Neuronal stem cell (in vitro differentiated cells): ENCODE measurements around the gene BTBD2.

ENCODE experiments used
- DNase-seq: peaks from one replicate; pipeline ENCODE4 v3.0.0-alpha.2; 2013; ENCODE audit warnings: low spot score
- H2AFZ ChIP-seq: one replicate; pipeline ENCODE4 v1.6.1; 2013; ENCODE audit warnings: mild to moderate bottlenecking, low read length, inconsistent platforms
- H2AK5ac ChIP-seq: 2 replicates; pipeline ENCODE4 v1.6.1; 2013; ENCODE audit warnings: low read depth, mild to moderate bottlenecking, inconsistent platforms, low read length, moderate library complexity, mixed read lengths
- H2BK120ac ChIP-seq: 2 replicates; pipeline ENCODE4 v1.6.1; 2013; ENCODE audit warnings: low read depth, mild to moderate bottlenecking, inconsistent platforms, low read length, moderate library complexity, mixed read lengths
- H2BK12ac ChIP-seq: one replicate; pipeline ENCODE4 v1.6.1; 2013; ENCODE audit warnings: low read length, inconsistent platforms
- H2BK15ac ChIP-seq: 2 replicates; pipeline ENCODE4 v1.6.1; 2013; ENCODE audit warnings: mild to moderate bottlenecking, low read length, inconsistent platforms, mixed read lengths
- H2BK5ac ChIP-seq: one replicate; pipeline ENCODE4 v1.6.1; 2013; ENCODE audit warnings: inconsistent platforms, mild to moderate bottlenecking, low read length, moderate library complexity
- H3K14ac ChIP-seq: one replicate; pipeline ENCODE4 v1.6.1; 2013; ENCODE audit warnings: low read length, inconsistent platforms
- H3K18ac ChIP-seq: 2 replicates; pipeline ENCODE4 v1.6.1; 2013; ENCODE audit warnings: low read length, inconsistent platforms
- H3K23ac ChIP-seq: 2 replicates; pipeline ENCODE4 v1.6.1; 2013; ENCODE audit warnings: low read depth, mild to moderate bottlenecking, mixed read lengths, low read length, inconsistent platforms; ENCODE audit not compliant: poor library complexity
- H3K27ac ChIP-seq: replicated peaks from 3 replicates; pipeline ENCODE4 v1.5.1; 2013; ENCODE audit warnings: low read length, inconsistent platforms
- H3K27me3 ChIP-seq, 3 experiments: 2 replicates each; pipeline ENCODE4 v1.6.1; 2013; ENCODE audit warnings: low read length in 3 of 3, mild to moderate bottlenecking in 2 of 3, inconsistent platforms in 1 of 3, low read depth in 1 of 3, mixed read lengths in 1 of 3, moderate library complexity in 1 of 3; ENCODE audit not compliant: control insufficient read depth in 3 of 3, insufficient read depth in 3 of 3
- H3K36me3 ChIP-seq, 2 donors: replicated peaks in 1 of 2; 2 replicates each; pipeline ENCODE4 v1.6.1; 2013; ENCODE audit warnings: low read length in 2 of 2; ENCODE audit not compliant: control insufficient read depth in 2 of 2, insufficient read depth in 2 of 2
- H3K4ac ChIP-seq: 2 replicates; pipeline ENCODE4 v1.6.1; 2013; ENCODE audit warnings: inconsistent platforms, mild to moderate bottlenecking, low read length, moderate library complexity
- H3K4me1 ChIP-seq, 2 donors: 1 replicate in 1 of 2; 2 replicates in 1 of 2; pipeline ENCODE4 v1.6.1; 2013; ENCODE audit warnings: low read length in 2 of 2, low read depth in 1 of 2; ENCODE audit not compliant: control insufficient read depth in 2 of 2, insufficient read depth in 1 of 2
- H3K4me2 ChIP-seq: one replicate; pipeline ENCODE4 v1.6.1; 2013; ENCODE audit warnings: mild to moderate bottlenecking, low read length, inconsistent platforms; ENCODE audit not compliant: insufficient read depth, poor library complexity, severe bottlenecking
- H3K4me3 ChIP-seq, 2 donors: 2 replicates each; pipeline ENCODE4 v1.5.1; 2013; ENCODE audit warnings: low read length in 2 of 2, mild to moderate bottlenecking in 2 of 2, inconsistent platforms in 1 of 2, moderate library complexity in 1 of 2
- H3K79me1 ChIP-seq: one replicate; pipeline ENCODE4 v1.6.1; 2013; ENCODE audit warnings: low read depth, mild to moderate bottlenecking, inconsistent platforms, low read length, moderate library complexity
- H3K9ac ChIP-seq: one replicate; pipeline ENCODE4 v1.6.1; 2013; ENCODE audit warnings: mild to moderate bottlenecking, low read depth, low read length, inconsistent platforms; ENCODE audit not compliant: poor library complexity
- H3K9me3 ChIP-seq, 2 donors: replicated peaks in 1 of 2; 2 replicates each; pipeline versions ENCODE3 to v1.6.1; 2013; ENCODE audit warnings: low read length in 2 of 2, mild to moderate bottlenecking in 2 of 2, inconsistent platforms in 1 of 2, low read depth in 1 of 2, mixed read lengths in 1 of 2, moderate library complexity in 1 of 2; ENCODE audit not compliant: control insufficient read depth in 2 of 2, insufficient read depth in 1 of 2
- H4K8ac ChIP-seq: one replicate; pipeline ENCODE4 v1.6.1; 2013; ENCODE audit warnings: low read depth, mild to moderate bottlenecking, inconsistent platforms, low read length, moderate library complexity
- H4K91ac ChIP-seq: one replicate; pipeline ENCODE4 v1.6.1; 2013; ENCODE audit warnings: low read length, low read depth, mild to moderate bottlenecking, inconsistent platforms; ENCODE audit not compliant: poor library complexity
- WGBS, 2 donors: extraction: QIAGEN DNeasy Blood & Tissue Kit; methylation state at CpG; one replicate each; pipeline ENCODE4 v1.1.7; 2013; ENCODE audit warnings: missing lambda C conversion rate in 2 of 2, mixed read lengths in 1 of 2; ENCODE audit not compliant: insufficient read length in 2 of 2, insufficient replicate concordance in 1 of 2; ENCODE audit errors: extremely low coverage in 2 of 2; 5-methylcytosine and 5-hydroxymethylcytosine counted together

Gene BTBD2

DNA sequence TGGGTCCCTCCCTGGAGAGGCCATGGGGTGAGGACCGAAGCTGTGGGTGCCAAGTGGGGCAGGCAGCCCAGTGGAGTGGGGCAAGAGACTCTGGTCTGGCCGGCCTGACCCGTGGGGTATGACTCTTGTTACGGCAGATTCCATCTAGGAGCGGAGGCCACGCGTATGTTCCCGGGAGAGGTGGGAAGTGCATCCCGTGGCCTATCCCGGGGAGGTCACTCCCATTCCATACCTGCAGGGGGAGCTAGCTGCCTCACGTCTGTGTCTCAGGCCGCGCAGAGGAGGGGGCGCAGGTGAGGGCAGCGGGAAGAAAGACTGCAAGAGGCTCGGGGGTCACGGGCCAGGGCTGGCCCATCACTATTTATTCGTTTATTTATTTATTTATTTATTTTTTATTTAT lies 69.6 kb downstream of the BTBD2 start:
- Histone ChIP-seq H3K4me1 (peaks cover 12 to 14% of the 10 kb centered on the region in 2 donors), H2AFZ (no peak overlapping the region), H4K91ac (no peak overlapping the region), H3K27ac (no peak overlapping the region), H3K14ac (no peak overlapping the region), H2BK120ac (no peak overlapping the region), H3K23ac (peak overlapping the region; percentile 65), H3K18ac (peak overlapping the region; percentile 57), H3K79me1 (peaks cover 42% of the 10 kb centered on the region), H2BK15ac (no peak overlapping the region), H3K9me3 (peaks cover 3 to 8% of the 10 kb centered on the region in 2 donors), H3K4me3 (peak overlapping the region in 1 of 2 donors; percentile 57), H2BK5ac (no peak overlapping the region), H3K9ac (no peak overlapping the region), H2AK5ac (no peak overlapping the region), H4K8ac (no peak overlapping the region), H2BK12ac (peak overlapping the region; percentile 58), H3K4me2 (no peak overlapping the region), H3K27me3 (no peaks in the 10 kb centered on the region), H3K36me3 (peaks cover 10 to 35% of the 10 kb centered on the region in 2 donors), H3K4ac (no peak overlapping the region)
- DNase-seq = no peak
- WGBS, 2 donors = no CpG with 5 or more reads among the region's 18 CpGs

- Histone ChIP-seq H3K14ac (peak overlapping the region; percentile 89), H3K4me3 (no peak overlapping the region), H4K91ac (no peak overlapping the region), H3K79me1 (peaks cover 36% of the 10 kb centered on the region), H3K27ac (no peak overlapping the region), H2BK120ac (no peak overlapping the region), H3K9ac (no peak overlapping the region), H2BK15ac (no peak overlapping the region), H3K36me3 (peaks cover 8 to 28% of the 10 kb centered on the region in 2 donors), H4K8ac (no peak overlapping the region), H3K4me2 (no peak overlapping the region), H3K27me3 (no peaks in the 10 kb centered on the region), H3K9me3 (peaks cover 3 to 8% of the 10 kb centered on the region in 2 donors), H3K4me1 (peaks cover 14 to 17% of the 10 kb centered on the region in 2 donors), H3K4ac (no peak overlapping the region), H2BK5ac (no peak overlapping the region), H3K18ac (peak overlapping the region; percentile 64), H2BK12ac (no peak overlapping the region), H3K23ac (peak overlapping the region; percentile 65), H2AFZ (no peak overlapping the region), H2AK5ac (no peak overlapping the region)
- WGBS, 2 donors = no CpG with 5 or more reads among the region's 30 CpGs
- DNase-seq = no peak
These were observed 70.5 kb downstream of the BTBD2 start for GRCh38 chr19:1944916-1945561.

DNA sequence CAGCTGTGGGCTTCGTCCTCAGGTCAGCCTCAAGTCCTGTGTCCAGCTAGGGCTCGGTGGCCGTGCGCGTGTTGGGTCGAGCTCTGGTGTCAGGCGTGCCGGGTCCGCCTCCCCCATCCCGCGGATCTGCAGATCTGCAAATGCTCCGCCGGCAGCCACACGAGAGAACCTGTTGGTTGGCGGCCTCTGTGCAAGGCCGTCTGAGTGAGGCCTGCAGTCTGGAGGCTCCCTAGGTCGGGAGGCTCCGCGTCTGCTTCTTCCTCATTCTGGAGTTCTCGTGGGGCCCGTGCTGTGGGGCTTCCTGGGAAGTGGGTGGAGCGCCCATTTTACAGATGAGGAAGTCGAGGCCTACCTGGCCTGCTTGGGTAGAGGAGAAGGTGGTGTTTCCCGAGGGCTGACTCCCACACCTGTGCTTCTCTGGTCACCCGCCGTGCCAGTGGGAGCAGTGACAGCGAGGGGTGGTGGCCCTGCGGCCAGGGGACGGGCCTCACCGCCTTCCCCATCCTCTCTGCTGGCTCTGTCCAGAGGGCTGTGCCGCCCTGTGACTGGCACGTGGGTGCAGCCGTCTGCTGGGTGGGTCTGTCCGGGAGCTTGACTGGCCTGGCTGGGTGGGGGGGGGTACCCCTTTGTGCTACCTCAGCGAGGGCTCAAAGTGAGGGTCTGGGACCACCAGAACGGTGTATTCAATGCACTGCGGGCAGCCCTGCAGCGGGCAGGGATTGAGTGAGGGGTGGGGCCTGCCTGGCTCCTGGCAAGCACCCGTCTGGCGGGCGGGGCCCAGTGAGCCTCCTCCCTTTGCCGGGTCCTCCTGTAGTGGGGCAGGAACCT lies 71.2 kb downstream of the BTBD2 start:
- H3K4me1 ChIP-seq = peaks cover 14 to 21% of the 10 kb centered on the region in 2 donors
- H3K79me1 ChIP-seq = peaks cover 31% of the 10 kb centered on the region
- peak overlapping the region; percentile 84 for H3K4ac ChIP-seq
- no peaks in the 10 kb centered on the region for H3K27me3 ChIP-seq
- no peak overlapping the region for H3K27ac ChIP-seq
- no peak overlapping the region for H4K8ac ChIP-seq
- H2AFZ ChIP-seq = no peak overlapping the region
- peak overlapping the region; percentile 81 for H3K9ac ChIP-seq
- H2BK15ac ChIP-seq = peak overlapping the region; percentile 4
- peak overlapping the region; percentile 99 for H3K23ac ChIP-seq
- H3K4me3 ChIP-seq = peak overlapping the region; percentile 16 to 96
- H3K18ac ChIP-seq = peak overlapping the region; percentile 57
- no peak overlapping the region for H2BK12ac ChIP-seq
- H2BK120ac ChIP-seq = no peak overlapping the region
- H2AK5ac ChIP-seq = peak overlapping the region; percentile 93
- H3K36me3 ChIP-seq = peaks cover 3 to 22% of the 10 kb centered on the region in 2 donors
- H3K9me3 ChIP-seq = peaks cover 0 to 2% of the 10 kb centered on the region in 2 donors
- no peak overlapping the region for H3K4me2 ChIP-seq
- H4K91ac ChIP-seq = no peak overlapping the region
- no peak for DNase-seq
- H3K14ac ChIP-seq = peak overlapping the region; percentile 89
- peak overlapping the region; percentile 66 for H2BK5ac ChIP-seq
- WGBS, 2 donors = no CpG with 5 or more reads among the region's 42 CpGs

DNA sequence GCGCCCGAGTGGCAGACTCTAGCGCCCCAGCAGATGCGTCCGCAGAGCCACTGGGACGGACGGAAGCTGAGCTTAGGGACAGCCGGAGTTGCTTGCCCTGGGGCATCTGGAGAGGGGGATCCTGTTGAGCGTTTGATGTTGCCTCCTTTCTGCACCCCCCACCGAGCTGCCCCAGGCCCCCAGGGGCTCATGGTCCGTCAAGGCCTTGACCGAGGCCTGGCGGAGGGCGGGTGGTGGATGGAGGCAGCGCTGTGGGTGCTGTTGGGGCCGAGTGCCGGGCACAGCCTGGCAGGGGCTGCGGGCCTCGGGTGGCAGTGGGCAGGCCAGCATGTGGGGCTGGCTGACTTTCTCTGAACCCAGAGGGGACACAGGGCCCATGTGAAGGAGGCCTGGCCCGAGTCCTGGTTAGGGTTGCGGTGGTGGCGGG lies 71.8 kb downstream of the BTBD2 start:
- Histone ChIP-seq H3K36me3 (peaks cover 0 to 15% of the 10 kb centered on the region in 2 donors), H3K9me3 (no peaks in the 10 kb centered on the region), H3K18ac (peak overlapping the region; percentile 57), H3K27ac (no peak overlapping the region), H2AK5ac (peak overlapping the region; percentile 93), H2BK120ac (no peak overlapping the region), H3K4me1 (peaks cover 14 to 21% of the 10 kb centered on the region in 2 donors), H3K4ac (peak overlapping the region; percentile 84), H3K9ac (peak overlapping the region; percentile 81), H3K79me1 (peaks cover 30% of the 10 kb centered on the region), H4K91ac (no peak overlapping the region), H3K14ac (peak overlapping the region; percentile 89), H2BK15ac (no peak overlapping the region), H3K4me3 (peak overlapping the region in 1 of 2 donors; percentile 96), H3K4me2 (no peak overlapping the region), H3K23ac (peak overlapping the region; percentile 99), H3K27me3 (no peaks in the 10 kb centered on the region), H4K8ac (no peak overlapping the region), H2AFZ (no peak overlapping the region), H2BK12ac (peak overlapping the region; percentile 84), H2BK5ac (peak overlapping the region; percentile 66)
- DNase-seq = no peak
- WGBS, 2 donors = no CpG with 5 or more reads among the region's 22 CpGs
